IMR-90 (cell line): Measurements from ENCODE around the gene CPT1A.

Experiments
- BHLHE40 ChIP-seq: fragments of 150-350 bp; IDR thresholded peaks from 2 replicates; pipeline ENCODE4 v1.6.1; 2016; ENCODE audit warnings: mild to moderate bottlenecking, low read depth, low read length
- CEBPB ChIP-seq: IDR thresholded peaks from 2 replicates; pipeline ENCODE4 v1.6.1; 2012; ENCODE audit warnings: low read depth, low read length, improper control_type of control experiment
- FOS ChIP-seq: fragments of 150-350 bp; IDR thresholded peaks from 2 replicates; pipeline ENCODE4 v1.6.1; 2016; ENCODE audit warnings: low read depth, low read length
- MAFK ChIP-seq: IDR thresholded peaks from 2 replicates; pipeline ENCODE4 v1.6.1; 2012; ENCODE audit warnings: low read depth, low read length, improper control_type of control experiment
- POLR2A ChIP-seq: IDR thresholded peaks from 2 replicates; pipeline ENCODE4 v1.6.1; 2012; ENCODE audit warnings: mild to moderate bottlenecking, low read depth, low read length
- RAD21 ChIP-seq: IDR thresholded peaks from 2 replicates; pipeline ENCODE4 v1.6.1; 2012; ENCODE audit warnings: low read length, improper control_type of control experiment
- TF ChIP-seq, protein P1 (sequence below): conservative IDR thresholded peaks from 2 replicates; pipeline ENCODE4 v1.5.1; 2012; ENCODE audit warnings: mild to moderate bottlenecking, low read depth, low read length, improper control_type of control experiment

DNA sequence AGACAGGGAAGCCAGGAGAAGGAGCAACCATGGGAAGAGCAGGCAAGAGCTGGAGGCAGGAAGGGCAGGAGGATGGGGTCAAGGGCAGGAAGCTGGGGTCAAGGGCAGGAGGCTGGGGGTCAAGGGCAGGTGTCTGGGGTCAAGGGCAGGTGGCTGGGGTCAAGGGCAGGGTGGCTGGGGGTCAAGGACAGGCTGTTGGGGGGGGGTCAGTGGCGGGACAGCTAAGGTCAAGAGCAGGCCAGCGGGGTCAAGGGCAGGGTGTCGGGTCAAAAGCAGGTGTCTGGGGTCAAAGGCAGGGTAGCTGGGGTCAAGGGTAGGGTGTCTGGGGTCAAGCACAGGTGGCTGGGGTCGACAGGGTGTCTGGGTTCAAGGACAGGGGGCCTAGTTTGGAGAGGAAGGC, 24.2 kb downstream of the CPT1A start:
- TF ChIP-seq, protein P1, sequence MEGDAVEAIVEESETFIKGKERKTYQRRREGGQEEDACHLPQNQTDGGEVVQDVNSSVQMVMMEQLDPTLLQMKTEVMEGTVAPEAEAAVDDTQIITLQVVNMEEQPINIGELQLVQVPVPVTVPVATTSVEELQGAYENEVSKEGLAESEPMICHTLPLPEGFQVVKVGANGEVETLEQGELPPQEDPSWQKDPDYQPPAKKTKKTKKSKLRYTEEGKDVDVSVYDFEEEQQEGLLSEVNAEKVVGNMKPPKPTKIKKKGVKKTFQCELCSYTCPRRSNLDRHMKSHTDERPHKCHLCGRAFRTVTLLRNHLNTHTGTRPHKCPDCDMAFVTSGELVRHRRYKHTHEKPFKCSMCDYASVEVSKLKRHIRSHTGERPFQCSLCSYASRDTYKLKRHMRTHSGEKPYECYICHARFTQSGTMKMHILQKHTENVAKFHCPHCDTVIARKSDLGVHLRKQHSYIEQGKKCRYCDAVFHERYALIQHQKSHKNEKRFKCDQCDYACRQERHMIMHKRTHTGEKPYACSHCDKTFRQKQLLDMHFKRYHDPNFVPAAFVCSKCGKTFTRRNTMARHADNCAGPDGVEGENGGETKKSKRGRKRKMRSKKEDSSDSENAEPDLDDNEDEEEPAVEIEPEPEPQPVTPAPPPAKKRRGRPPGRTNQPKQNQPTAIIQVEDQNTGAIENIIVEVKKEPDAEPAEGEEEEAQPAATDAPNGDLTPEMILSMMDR, result no peak
- TF ChIP-seq POLR2A (no peak), RAD21 (no peak), FOS (no peak), CEBPB (no peak), MAFK (no peak), BHLHE40 (no peak)
